Esophagus squamous epithelium (tissue), 5 donors: ENCODE results near the gene PTPRG. TPM values are rescaled to one million over a fixed set of nuclear protein-coding genes. Genes with fewer than 3 reads are reported as not detected.

Experiments
- DNase-seq: peaks from one replicate; lab custom pipeline; 2025; lab: John Stamatoyannopoulos, UW
- H3K27ac ChIP-seq, 4 donors: fragments of 200-600 bp; sonication (generic); one replicate each; pipeline ENCODE4 v1.5.1; 2016 to 2019; ENCODE audit warnings: mild to moderate bottlenecking in 1 of 4
- H3K27me3 ChIP-seq, 4 donors: fragments of 200-600 bp; sonication (generic); 1 replicate in 3 of 4; 2 replicates in 1 of 4; pipeline versions ENCODE4 v1.5.1 to v1.6.0; 2017 to 2021; ENCODE audit warnings: antibody characterized with exemption in 1 of 4
- H3K36me3 ChIP-seq, 3 donors: fragments of 200-600 bp; sonication (generic); one replicate each; pipeline ENCODE4 v1.5.1; 2016 to 2019
- H3K4me1 ChIP-seq, 3 donors: fragments of 200-600 bp; sonication (generic); one replicate each; pipeline ENCODE4 v1.5.1; 2017 to 2019
- H3K4me3 ChIP-seq, 4 donors: fragments of 200-600 bp; sonication (generic); 1 replicate in 3 of 4; 2 replicates in 1 of 4; pipeline ENCODE4 v1.5.1; 2016 to 2019; ENCODE audit warnings: mild to moderate bottlenecking in 2 of 4, moderate library complexity in 1 of 4
- H3K9me3 ChIP-seq, 3 donors: fragments of 200-600 bp; sonication (generic); one replicate each; pipeline ENCODE4 v1.5.1; 2016 to 2019
- CTCF ChIP-seq, 6 experiments: fragments of 450-650 bp in 4 of 6; fragments of 200-600 bp in 2 of 6; sonication (generic) in 2 of 6; IDR thresholded peaks; one replicate each; pipeline ENCODE4 v1.5.1; 2016 to 2019; ENCODE audit warnings: antibody characterized with exemption in 6 of 6, mild to moderate bottlenecking in 4 of 6, moderate library complexity in 4 of 6
- POLR2A ChIP-seq, 4 donors: fragments of 450-650 bp; IDR thresholded peaks; one replicate each; pipeline ENCODE4 v1.6.1; 2017; ENCODE audit warnings: antibody characterized with exemption in 4 of 4, mild to moderate bottlenecking in 4 of 4, moderate library complexity in 3 of 4
- WGBS, 2 donors: methylation state at CpG; one replicate each; pipeline ENCODE4 v1.1.5; 2018; 5-methylcytosine and 5-hydroxymethylcytosine counted together
- intact Hi-C: fragments of 100-400 bp; cut with DNase I; formaldehyde crosslinking; loops from one replicate; pipeline ENCODE4 v1.15.0; 2022
- total RNA-seq, 4 donors: library from RNA; depleted of rRNA; stranded (reverse); fragments of >200 nt; gene quantifications; one replicate each; pipeline ENCODE4 v1.1.0, GENCODE V29; 2016
- donor health status: DM: yes; HTN: yes; CAD: no.

Gene PTPRG
- total RNA-seq, 4 donors from 2014 or later, result 3.7 to 42.2 (median 15.2) TPM

- WGBS, 2 donors, result 76 to 95% methylated on average over 2 to 4 of the region's 4 CpGs
- peaks cover 0 to 8% (median 0%) of the 10 kb centered on the region in 3 donors for H3K36me3 ChIP-seq
- no peak for DNase-seq
- H3K27me3 ChIP-seq, result no peaks in the 10 kb centered on the region
- no peak overlapping the region for H3K4me3 ChIP-seq
- no peaks in the 10 kb centered on the region for H3K4me1 ChIP-seq
- no peak overlapping the region for H3K27ac ChIP-seq
- intact Hi-C loops, result loop anchor here (10.0 kb wide), 1 partner anchor 346 kb away; no protein-coding TSS in a partner anchor
- TF ChIP-seq POLR2A (IDR thresholded peaks at IDR 0.05), result no peak
- TF ChIP-seq CTCF (IDR thresholded peaks at IDR 0.05), result no peak
- no peaks in the 10 kb centered on the region for H3K9me3 ChIP-seq
Measured at GRCh38 chr3:62208385-62208784, 647.0 kb downstream of the PTPRG start.

- H3K27me3 ChIP-seq, result no peaks in the 10 kb centered on the region
- no peaks in the 10 kb centered on the region for H3K9me3 ChIP-seq
- peaks cover 0 to under 1% (median 0%) of the 10 kb centered on the region in 3 donors for H3K36me3 ChIP-seq
- H3K4me1 ChIP-seq, result no peaks in the 10 kb centered on the region
- DNase-seq, result no peak
- TF ChIP-seq POLR2A (IDR thresholded peaks at IDR 0.05) (no peak), CTCF (IDR thresholded peaks at IDR 0.05) (no peak)
- H3K4me3 ChIP-seq, result no peak overlapping the region
- WGBS, 2 donors, result 66 to 77% methylated on average over 5 of the region's 5 CpGs
- intact Hi-C loops, result loop anchor here (10.0 kb wide), 1 partner anchor 346 kb away; no protein-coding TSS in a partner anchor
- H3K27ac ChIP-seq, result no peak overlapping the region
Measured at GRCh38 chr3:62209101-62209500, 647.7 kb downstream of the PTPRG start.

GRCh38 chr3:62210011-62210410 is 648.6 kb downstream of the PTPRG start:
- TF ChIP-seq POLR2A (IDR thresholded peaks at IDR 0.05), result no peak
- TF ChIP-seq CTCF (IDR thresholded peaks at IDR 0.05), result no peak
- no peak overlapping the region for H3K27ac ChIP-seq
- intact Hi-C loops, result no loop called here
- no peak overlapping the region for H3K4me3 ChIP-seq
- WGBS, 2 donors, result 57 to 77% methylated on average over 5 of the region's 5 CpGs
- no peaks in the 10 kb centered on the region for H3K9me3 ChIP-seq
- no peak for DNase-seq
- H3K27me3 ChIP-seq, result no peaks in the 10 kb centered on the region
- no peaks in the 10 kb centered on the region for H3K36me3 ChIP-seq
- H3K4me1 ChIP-seq, result no peaks in the 10 kb centered on the region

- H3K27me3 ChIP-seq, result no peaks in the 10 kb centered on the region
- no peak overlapping the region for H3K27ac ChIP-seq
- H3K9me3 ChIP-seq, result no peaks in the 10 kb centered on the region
- H3K4me1 ChIP-seq, result no peaks in the 10 kb centered on the region
- intact Hi-C loops, result no loop called here
- DNase-seq, result no peak
- TF ChIP-seq CTCF (IDR thresholded peaks at IDR 0.05), result no peak
- TF ChIP-seq POLR2A (IDR thresholded peaks at IDR 0.05), result no peak
- no peaks in the 10 kb centered on the region for H3K36me3 ChIP-seq
- no peak overlapping the region for H3K4me3 ChIP-seq
- 69 to 73% methylated on average over 8 of the region's 8 CpGs for WGBS, 2 donors
Measured at GRCh38 chr3:62211675-62212429, 650.5 kb downstream of the PTPRG start.

- TF ChIP-seq POLR2A (IDR thresholded peaks at IDR 0.05) (no peak), CTCF (IDR thresholded peaks at IDR 0.05) (no peak)
- Histone ChIP-seq H3K4me1 (no peaks in the 10 kb centered on the region), H3K36me3 (peaks cover 0 to 10% (median 0%) of the 10 kb centered on the region in 3 donors), H3K9me3 (no peaks in the 10 kb centered on the region), H3K4me3 (no peak overlapping the region), H3K27ac (no peak overlapping the region), H3K27me3 (no peaks in the 10 kb centered on the region)
- WGBS, 2 donors, result 94 to 100% methylated on average over 4 of the region's 4 CpGs
- intact Hi-C loops, result no loop called here
- no peak for DNase-seq
Measured at GRCh38 chr3:62214850-62215249, 653.5 kb downstream of the PTPRG start.
